Stimulated activated naive CD8-positive, alpha-beta T cell treated with anti-CD3 and anti-CD28 coated beads, Interleukin-15, Interleukin-2, amounts not matched to agents 100 U/mL and 50 U/mL, for 24 hours (primary cell): ENCODE data around the gene ALDH1A2.

Experiments used
- ATAC-seq: fragments of 150-1000 bp; cut with Tn5 transposase; one replicate; pipeline ENCODE4 v1.10.0; 2021
- DNase-seq: peaks from one replicate; pipeline ENCODE4 v3.0.0; 2021

The ALDH1A2 gene

DNA sequence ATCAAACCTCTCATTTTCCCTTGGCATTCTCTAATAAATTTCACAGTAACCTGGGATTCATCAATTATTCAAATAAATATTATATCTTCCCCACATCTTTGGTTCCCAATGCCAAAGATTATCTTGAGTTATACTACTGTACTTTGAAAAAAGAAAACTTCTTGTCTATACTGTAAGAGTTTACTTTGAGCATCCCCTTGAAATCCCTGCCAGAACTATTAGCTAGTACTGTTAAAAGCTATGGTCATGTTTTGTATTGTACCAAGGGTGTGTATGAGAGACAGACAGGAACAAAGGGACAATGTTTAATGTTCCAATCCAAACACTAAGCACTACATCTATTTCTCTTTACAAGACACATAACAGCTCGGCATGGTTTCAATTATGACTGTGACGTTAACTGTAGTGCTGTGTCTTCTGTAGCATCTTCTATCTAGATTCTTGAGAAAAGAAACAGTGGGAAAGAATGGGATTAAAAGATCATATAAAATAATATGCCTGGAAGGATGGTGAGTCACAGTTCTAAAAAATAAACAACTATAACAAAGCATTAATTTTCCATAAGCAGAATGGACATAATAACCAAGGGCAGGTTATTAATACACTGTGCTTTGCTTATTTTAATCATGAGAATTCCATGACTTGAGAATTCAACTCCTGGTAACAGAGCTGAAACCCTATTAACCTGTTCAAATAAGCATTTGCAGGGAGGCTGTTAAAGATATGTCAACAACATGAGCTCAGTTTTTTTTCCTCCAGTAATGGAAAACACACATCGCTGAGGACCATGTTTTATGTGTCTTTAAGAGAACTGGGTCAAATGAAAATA is 71.1 kb downstream of the ALDH1A2 start:
- ATAC-seq (no peak), DNase-seq (no peak)

DNA sequence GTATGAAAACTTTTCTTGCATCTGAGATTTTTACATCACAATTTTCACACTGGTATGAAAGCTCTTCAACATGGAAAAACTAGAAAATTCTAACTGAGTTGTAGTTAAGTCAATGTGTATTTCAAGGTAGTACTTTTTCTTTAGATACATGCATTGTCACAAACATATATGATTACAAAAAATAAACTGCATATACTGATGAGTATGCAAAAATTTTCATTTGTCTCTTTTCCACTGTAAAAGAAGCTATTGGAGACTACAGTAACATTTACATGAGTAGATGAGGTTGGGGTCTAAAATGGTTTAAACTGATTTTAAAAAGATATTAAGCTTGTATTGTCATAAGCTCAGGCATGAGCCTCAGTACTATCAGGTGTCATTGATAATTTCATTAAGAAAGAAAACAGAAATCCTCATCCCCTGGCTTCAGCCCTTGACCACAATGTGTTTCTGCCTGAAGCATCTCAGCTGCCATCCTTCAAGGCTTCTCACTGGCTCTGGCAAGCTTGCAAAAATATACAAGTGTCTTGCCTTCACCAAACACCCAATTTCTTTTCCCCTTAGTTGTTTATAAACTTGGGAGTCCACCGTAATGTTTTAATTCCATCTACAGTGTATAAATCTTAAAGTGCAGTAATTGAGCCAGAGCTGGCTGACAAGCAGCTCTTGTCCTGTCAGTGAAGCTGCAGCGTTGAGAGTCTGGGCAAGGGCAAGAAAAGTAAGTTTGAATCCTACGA is 71.9 kb downstream of the ALDH1A2 start:
- ATAC-seq (no peak), DNase-seq (no peak)

GRCh38 chr15:57992761-57993355 is 72.7 kb downstream of the ALDH1A2 start:
- DNase-seq: no peak
- no peak for ATAC-seq

DNA sequence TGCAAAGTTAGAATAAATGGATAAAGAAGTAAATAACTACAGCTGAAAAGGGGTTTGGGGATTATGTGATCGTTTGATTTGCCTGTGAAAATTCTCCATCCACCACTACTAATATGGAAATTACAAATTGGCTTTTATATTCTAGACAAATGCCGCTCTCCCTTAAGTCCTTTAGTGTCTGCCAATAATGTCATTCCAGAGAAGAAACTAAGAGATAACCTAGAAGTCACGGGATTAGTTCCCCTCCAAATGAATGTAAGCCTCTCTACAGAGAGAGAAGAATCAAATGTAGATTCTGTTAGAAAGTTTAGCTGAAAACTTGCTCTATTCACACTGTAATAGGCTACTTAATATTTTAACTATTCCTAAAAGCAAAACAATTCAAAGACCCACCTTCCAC is 92.0 kb downstream of the ALDH1A2 start:
- ATAC-seq: no peak
- DNase-seq: no peak

DNA sequence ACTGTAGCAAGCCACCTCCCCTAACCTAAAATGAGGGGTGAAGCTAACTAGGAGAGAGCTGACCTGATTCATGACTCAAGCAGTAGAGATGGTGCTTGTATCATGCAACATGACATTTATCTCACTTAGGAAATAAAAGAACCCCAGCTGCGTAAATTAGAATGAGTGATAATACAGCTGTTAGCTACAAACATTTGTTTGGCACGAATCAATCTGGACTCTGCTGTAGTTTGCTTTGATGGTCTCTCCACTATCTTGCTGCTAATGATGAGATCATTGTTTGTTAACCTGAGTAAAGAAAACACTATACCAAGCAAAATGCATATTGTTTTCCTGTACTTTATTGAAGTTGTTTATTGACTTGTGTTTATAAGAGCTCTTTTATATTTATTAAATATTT is 92.6 kb downstream of the ALDH1A2 start:
- ATAC-seq (no peak), DNase-seq (no peak)

- DNase-seq (no peak), ATAC-seq (no peak)
These were observed 95.5 kb downstream of the ALDH1A2 start for GRCh38 chr15:57969996-57970395.

DNA sequence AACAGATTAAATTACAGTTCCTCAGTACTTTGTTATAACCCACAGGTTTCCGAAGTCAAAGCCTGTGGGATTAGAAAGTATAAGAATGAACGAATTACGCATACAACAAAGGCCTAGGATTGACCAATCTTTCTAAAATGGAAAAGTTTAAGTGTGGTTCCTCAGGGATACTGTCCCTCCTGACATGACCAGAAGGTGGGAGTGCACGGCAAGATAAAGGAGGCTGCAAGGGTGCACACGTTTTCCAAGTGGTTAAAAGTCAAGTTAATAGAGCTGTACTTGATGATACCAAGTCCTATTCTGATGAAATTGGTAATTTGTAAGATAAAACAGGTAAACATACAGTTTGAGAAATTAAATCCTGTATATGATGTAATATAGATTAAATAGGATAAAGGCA is 96.2 kb downstream of the ALDH1A2 start:
- ATAC-seq (no peak), DNase-seq (no peak)

DNA sequence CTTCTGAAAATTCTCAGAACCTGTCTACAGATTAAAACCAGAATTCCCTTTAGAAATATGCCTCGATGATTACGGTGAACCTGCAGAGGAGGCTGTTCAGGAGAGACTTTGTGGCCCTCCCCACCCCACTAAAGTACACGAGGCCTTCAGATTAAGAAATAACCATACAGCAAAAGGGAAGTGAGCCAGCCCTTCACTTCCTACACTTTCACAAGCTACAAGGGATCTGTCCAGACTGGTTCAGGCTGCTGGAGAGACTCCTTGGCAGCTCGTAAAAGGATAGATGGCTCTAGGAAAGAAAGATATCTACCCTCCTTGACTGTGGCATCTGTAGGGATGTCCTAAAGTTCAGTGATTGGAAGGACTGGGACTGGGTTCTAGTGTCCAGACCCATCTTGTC is 102.6 kb downstream of the ALDH1A2 start:
- ATAC-seq (no peak), DNase-seq (no peak)

- ATAC-seq: no peak
- no peak for DNase-seq
These were observed 103.6 kb downstream of the ALDH1A2 start for GRCh38 chr15:57961919-57962318.

DNA sequence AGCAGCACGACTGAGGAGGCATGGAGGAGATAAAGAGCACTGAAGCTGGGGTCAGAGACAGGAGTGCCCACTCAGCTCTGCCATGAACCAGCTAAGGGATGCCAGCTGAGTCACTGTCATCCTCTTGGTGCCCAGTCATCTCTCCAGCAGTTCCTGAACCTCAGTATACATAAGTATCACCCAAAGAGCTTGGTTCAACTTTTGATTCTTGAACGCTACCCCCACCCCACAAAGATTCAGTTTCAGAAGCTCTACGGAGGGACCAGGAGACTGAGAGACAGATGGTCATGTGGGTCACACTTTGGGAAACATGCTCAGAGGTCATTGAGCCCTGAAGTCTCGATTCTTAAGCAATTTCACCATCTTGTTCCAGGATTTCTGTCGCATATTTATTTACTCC is 108.4 kb downstream of the ALDH1A2 start:
- ATAC-seq: no peak
- DNase-seq: no peak

DNA sequence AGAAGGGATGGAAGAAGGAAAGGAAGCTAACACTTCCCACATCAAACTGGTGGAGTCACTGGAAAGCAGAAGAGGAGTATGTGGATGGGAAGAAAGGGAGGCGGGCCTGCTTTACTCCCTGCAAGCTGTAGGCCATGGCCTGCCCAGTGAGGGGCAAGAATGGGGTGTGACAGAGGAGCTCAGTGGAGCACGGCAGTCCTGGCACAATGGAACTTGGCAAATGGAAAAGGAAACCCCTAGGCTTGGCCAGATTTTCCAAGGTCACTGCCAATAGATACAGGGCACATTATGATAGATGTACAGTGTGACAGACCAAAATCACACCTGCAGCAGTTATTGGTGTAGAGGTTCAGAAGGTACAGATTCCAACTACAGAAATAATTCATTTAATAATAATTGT is 111.6 kb downstream of the ALDH1A2 start:
- no peak for ATAC-seq

DNA sequence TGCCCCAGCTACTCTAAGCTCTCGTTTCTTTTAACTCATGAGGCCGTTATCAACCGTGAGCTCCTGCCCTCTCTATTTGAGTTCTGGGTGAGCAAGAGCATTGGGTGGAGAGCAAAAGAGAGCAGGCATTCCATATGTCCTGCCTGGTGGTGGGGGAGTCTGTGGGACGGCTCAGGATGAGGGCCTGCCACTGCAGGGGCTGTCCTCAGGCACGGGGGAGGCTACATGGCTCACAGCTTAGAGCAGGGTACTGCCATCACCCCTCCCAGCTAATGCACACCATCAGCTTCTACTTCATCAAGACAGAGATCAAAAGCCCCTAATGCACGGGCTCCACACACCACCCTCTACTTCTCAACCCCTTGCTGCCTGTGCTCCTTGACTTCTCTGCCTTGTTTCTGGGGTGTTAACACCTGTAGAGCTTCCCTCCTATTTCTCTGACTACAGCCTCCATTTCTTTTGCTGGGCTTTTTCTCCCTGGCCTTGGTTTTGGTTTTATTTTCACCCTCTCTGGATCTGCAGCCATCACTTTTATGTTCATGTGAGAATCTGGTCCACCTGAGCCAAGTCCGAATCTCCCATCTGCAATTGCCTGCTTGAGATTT is 114.1 kb downstream of the ALDH1A2 start:
- no peak for ATAC-seq
- no peak for DNase-seq

More for the DNA sequence above, 111.6 kb downstream of the ALDH1A2 start:
- no peak for DNase-seq

- ATAC-seq (no peak), DNase-seq (no peak)
These were observed 115.0 kb downstream of the ALDH1A2 start for GRCh38 chr15:57950381-57950946.

DNA sequence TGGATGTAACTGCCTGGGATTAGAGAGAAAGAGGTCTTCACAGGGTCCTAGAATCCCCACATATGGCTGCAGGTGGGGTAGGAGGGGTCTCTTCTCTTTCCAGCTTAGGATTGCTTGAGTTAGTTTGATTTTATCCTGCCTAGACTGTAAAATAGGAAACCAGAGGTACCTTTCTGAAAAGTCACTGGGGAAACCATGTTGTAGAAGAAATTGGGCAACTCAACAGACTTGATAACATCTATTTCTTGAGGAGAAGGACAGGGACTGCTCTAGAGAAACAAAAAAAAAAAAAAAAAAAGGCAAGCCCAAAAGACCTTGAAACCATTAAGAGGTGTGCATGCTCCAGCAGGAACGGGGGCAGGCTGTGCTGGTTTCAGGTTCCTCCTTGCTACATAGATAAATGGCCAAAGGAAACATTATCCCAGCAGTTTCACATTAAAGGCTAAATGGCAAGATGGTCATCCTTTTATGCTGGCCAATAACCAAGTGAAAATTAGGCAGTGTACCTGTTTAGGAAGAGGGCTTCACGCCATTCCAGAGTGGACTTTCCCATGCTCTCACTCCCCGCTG is 116.1 kb downstream of the ALDH1A2 start:
- DNase-seq (no peak), ATAC-seq (no peak)

GRCh38 chr15:57948351-57949289 is 116.9 kb downstream of the ALDH1A2 start:
- ATAC-seq: no peak
- no peak for DNase-seq

DNA sequence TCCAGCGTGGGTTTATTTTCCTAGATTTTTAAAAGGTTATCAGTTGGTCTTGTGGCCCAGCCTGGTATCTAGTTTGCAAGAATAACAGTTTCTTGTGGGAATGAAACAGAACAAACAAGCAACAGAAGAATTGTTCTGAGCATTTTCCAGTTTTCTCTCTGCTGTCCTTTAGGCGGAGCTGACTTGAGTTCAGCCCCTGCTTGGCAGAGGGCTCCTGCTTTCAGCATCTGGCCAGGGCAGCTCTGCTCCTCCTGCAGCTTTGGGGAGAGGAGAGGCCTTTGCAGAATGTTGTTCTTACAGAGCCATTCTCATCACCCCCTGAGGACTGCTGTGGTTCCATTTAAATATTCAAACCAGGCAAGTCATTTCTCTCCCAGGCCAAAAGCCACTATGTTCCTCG is 117.7 kb downstream of the ALDH1A2 start:
- ATAC-seq (no peak), DNase-seq (no peak)

DNA sequence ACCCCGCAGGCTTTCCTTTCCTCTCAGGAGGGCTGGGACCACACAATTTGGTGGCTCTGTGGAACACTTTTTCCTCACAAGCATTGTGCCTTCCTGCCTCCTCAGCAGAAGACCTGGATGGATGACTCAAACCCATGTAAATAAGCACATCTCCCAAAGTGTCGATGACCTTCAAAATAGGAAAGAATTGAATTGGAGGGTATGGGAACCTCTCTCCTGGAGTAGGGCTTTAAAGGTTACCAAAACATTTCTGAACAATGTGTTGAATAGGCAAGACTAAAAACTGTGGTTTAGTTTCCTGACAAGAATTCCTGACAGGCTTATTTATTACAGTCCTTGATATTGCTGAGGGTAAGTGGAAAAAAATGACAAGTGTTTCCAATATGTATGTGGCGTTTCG is 118.2 kb downstream of the ALDH1A2 start:
- no peak for DNase-seq
- ATAC-seq: no peak

GRCh38 chr15:57946491-57947048 is 118.9 kb downstream of the ALDH1A2 start:
- no peak for DNase-seq
- no peak for ATAC-seq

DNA sequence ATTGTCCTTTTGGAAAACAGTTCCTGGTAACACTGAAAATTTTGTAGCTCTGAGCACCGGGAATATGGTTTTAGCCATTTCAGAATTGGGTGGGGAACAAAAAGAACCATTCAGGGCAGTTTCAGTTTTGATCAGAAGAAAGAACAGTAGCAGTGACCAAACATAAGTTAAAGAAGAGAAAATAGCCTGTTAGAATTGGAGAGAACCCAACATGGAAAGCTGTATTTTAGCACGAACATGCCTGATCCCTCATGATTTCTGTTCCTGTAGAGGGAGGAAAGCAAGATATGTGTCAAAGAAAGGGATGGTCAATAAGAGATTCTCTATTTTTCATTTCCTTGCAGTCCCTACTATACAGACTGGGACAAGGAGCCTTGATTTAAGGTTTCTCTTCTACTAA is 119.9 kb downstream of the ALDH1A2 start:
- no peak for ATAC-seq
- DNase-seq: no peak

- ATAC-seq (no peak), DNase-seq (no peak)
These were observed 121.6 kb downstream of the ALDH1A2 start for GRCh38 chr15:57943754-57944420.
